HG02970 (cell line): ENCODE measurements around the gene B3GAT3.
"Not testable (repeated sequence)": the region's sequence is repeated elsewhere in the genome, so short reads cannot be mapped to it uniquely, and the experiment has no call there.

Experiments
- ATAC-seq: cut with Tn5 transposase; IDR thresholded peaks from one replicate; pipeline ENCODE4 v1.9.1; 2021; ENCODE audit warnings: mild to moderate bottlenecking, moderate library complexity, moderate number of reproducible peaks; ENCODE audit not compliant: unreplicated experiment, low FRiP score

The B3GAT3 gene

DNA sequence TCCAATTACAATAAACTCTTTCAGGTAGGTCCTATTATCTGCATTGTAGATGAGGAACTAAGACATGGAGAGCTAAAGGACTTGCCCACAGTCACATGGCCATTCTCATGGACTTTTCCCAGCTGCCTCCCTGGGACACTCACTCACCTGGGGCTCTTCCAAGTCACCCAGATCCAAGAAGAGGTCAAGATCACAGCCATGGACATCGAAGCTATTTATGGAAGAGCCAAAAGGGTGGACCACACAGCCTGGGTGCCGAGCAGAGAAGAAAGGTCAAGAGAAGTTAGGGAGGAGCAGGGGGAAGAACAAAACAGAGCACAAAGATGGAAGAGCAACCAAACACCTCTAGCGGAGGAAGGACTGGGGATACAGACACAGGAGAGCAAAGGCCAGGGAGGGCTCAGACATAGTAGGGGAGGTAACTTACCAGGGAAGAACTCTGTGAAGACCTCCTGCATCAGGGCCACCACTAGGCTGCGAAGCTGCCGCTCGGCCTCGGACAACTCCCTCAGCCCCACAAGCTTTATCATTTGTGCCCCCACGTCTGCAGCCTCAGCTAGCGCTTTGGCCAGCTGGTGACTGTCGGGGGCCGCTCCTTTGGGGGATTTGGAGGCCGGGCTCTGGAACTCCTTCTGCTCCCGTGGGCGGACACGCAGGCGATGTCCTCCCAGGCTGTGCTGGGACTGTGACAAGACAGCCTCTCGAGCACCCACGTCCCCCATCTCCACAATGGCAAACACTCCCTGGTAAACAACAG lies 40.6 kb downstream of the B3GAT3 start:
- ATAC-seq = no peak

DNA sequence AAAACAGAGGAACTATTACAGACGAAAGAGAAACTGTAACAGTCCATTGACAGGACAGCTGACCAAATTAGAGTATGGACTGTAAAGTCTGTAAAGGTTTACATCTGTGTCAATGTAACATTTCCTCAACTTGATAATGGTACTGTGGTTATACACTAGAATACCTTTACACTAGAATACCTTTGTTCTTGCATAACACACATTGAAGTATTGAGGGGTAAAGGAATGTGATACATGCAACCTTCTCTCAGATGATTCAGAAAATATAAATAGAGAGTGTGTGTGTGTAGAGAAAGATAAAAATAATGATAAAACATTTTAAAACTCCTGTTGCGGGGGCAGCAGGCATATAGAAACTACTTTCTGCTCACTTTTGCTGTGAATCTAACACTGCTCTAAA lies 42.5 kb downstream of the B3GAT3 start:
- no peak for ATAC-seq

DNA sequence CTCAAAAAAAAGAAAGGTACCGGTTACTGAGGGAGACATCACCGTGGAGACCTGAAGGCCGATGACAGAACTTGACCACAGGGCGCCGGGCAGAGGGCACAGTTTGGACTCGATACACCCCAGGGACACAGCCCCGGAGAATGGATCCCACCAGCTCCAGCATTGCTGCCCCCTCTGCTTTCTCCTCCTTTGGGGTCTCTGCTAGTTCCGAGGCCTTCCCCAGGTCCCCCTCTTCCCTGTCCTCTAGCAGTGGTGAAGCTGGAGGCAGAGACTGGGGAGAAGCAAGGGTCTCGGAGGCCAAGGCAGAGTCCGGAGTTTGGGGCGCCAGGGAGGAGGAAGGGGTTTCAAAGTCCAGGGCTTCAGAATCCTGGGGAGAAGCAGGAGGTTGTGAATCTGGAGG lies 43.2 kb downstream of the B3GAT3 start:
- no peak for ATAC-seq

DNA sequence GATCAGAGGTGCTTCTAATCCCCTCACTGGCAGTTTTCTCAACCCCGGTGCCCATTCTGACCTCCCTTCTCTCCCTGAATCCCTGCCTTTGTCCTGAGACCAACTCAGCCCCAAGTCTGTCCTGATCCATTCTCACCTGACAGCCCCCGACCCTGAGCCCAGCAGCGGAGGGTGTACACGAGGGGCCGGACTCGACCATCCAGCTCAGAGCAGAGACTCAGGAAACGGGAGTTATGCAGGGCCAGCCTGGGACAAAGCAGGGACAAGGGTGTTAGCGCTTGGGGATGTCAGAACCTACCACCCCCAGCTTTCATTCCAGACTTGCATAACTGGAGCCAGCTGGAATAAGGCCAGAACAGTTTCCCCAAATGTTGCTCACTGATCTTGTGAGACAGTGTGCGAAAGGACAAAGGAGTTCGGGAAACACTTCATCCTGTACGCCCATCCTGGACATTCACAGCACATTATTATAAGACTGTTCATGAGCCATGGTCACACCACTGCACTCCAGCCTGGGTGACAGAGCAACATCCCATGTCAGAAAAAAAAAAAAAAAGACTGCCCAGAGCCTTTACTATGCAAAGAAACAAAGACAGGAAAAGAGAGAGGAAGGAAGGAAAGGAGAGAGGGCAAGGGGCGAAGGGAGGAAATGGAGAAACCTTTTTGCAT lies 44.6 kb downstream of the B3GAT3 start:
- ATAC-seq = no peak

DNA sequence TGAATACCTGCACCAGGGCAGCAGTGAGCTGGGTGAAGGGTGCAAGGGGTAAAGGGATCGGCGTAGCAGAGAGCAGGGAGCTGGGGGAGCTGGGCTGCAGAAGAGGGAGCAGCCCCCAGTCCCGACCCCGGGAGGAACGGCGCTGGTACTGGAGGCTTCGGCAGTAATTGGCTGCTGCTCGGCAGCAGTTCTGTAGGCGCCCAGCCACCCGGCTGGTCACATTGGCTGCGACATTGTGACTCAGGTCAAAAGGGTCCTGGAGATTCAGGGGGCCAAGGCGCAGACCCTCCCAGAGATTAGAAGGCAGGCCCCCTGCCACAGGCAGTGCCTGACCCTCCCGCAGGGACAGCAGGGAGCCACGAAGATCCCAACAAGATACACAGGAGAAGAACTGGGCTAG lies 45.9 kb downstream of the B3GAT3 start:
- ATAC-seq = no peak

DNA sequence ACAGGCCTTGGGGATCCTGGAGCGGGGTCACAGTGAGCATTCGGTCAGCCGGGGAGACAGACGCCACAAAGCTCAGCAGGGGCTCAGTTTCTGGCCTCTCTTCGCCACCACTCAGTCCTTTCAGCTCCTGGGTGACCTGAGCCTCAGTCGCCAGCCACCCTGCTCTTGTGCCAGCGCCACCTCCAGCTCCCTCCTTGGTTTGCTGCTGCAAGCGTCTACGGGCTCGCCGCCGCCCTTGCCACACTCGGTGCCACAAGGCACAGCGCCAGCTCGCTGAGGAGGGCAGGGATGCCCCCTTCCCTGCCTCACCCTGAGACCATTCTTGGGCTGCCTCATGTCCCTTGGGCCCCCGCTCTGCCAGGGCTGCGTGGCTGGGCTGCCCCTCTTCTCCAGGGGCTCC lies 46.6 kb downstream of the B3GAT3 start:
- ATAC-seq = no peak

DNA sequence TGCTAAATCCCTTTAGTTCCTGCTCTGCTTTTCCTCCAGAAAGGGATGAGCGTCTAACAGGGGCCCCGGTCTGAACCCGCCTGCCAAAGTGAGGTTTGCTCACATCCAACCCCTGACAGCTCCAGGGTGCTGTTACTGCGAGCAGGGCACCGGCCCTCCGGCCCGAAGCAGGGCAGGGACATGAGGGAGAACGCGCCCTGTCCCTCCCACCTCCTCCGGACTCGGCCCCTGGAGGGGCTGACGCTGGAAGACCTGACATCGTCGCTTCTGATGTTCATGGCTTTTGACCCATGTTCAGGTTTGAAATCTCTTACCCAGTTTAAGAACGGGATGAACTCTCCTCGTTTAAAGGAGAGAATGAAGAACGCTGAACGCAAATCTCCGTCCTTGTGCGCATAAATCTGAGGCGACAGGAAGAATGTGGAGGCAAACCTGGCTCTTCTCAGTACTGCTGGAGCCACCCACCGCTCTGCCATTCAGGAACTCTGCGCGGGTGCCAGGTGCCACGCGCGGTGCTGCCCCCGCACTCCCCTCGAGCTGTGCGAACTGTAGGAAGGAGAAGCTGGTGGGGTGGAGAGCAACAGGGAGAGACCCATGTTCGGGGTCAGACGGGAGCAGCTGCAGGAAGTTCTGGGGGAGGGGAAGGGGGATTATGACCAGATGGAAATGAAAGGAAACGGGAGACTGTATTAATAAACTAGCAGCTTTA lies 47.3 kb downstream of the B3GAT3 start:
- ATAC-seq = peak; percentile 6

DNA sequence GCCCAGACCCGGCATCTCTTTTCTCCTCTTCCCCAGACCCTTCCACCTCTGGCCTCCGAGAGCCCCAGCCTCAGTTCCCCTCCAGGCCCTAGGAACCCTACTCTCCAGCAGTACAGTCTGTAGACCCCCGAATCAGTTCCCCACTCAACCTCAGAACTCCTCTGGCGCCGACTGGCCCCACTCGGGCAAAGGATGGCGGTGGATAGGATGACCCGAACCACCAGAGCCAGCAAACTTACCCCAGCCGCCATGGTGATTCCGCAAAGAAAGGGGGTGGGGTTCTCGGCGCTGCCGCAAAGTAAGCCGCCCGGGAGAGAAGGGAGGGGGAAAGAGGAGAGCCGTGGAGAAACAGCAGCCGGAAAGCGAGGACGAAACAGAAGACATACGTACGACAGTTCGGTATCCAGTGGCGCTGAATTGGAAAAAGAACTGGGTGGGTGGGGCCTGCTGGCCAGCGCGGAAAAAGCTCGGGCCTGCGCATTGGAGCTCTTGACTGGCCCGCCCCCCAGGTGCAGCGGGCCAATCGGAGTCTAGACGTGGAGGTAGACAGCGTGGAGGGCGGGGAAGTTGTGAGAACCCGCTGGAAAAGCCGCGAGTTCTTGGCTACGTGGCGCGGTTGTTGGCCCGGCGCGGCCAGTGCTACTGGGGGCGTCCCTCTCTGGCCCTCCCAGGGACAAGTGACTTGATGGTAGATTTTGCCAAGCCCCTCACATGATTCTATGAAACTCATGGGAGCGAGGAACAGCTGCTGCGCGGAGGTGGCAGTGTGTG lies 48.0 kb downstream of the B3GAT3 start, which contains the start of gene EEF1G:
Gene EEF1G (minus strand): TSS at position 300 of the 771 bp plus-strand sequence. CDS start 49 bp downstream, at position 251.
- ATAC-seq = peak; percentile 92

DNA sequence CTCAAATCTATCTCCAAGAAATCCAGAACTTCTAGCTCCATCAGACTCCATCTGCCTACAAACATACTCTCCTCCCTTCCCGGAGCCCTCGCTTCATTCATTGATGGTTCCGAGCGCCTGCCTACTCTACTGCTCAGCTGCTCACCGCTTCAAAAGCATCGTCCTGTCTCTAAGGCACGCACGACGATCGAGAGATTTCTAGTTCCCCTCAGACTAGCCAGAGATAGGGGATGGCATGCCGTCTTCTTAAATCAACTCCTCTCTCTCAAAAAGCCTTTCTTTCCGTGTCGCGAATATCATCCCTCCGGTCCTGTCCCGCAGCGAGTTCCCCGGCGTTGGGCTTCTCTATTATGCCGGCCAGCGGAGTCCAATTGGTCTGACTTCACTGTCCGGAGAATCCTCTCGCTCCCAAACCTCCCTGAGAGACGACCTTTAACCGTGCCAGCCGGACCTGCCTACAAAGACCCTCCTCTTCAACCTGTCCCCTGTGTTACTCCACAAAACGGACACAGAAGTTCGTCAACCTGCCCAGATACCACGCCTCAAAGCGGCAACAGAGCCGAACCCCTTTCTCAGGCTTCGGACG lies 48.7 kb downstream of the B3GAT3 start:
- no peak for ATAC-seq

DNA sequence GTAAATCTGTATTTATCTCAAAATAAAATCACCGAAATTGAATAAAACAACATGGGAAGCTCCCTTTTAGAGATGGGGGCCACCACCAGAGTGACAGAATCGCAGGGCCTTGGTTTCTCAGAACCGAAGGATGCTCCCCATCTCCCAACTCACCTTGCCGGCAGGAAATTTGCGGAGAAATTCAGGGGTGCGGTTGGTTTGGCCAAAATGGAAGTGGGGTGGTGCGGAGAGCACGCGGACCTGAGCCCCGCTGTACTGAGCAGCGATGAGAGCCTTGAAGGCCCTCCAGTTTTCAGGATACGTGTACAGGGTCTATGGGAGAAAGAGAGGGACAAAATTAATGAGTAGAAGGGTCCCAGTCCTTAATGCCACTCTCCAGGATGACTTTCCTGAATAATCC lies 49.4 kb downstream of the B3GAT3 start:
- ATAC-seq = no peak

DNA sequence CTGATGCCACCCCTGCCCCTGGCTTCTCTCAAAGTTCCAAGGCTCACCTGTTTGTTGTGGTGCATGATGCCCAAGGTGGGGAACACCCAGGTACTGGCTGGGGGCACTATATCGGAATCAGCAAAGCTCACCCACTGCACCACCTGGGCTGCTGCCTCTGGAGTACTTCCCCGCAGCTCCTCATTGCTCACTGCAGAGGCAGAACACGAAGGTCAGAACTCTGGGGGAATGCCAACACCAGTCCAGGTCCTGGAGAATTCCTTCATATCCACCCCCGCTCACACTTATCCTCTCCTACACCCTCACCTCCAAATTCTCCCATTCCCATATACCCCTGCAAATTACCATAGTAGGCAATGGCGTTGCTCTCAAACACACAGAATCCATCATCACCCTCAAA lies 50.3 kb downstream of the B3GAT3 start:
- not testable (repeated sequence) for ATAC-seq

DNA sequence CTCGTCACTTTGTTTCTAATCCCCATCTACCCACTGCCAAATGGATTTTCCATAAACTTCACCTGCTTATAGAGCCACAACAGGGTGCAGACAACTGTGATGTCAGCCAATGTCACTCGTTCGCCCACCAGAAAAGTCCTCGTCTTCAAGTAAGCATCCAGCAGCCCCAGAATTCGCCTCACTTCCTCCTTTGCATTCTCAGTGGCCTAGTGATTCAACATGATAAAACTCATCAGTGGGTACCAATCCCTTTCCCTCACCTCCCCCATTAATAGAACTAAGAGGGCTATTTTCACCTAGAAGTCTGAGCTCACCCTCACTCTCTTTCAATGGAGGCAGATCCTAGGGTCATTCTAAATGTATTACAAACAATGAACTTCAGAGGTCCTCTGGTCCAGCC lies 50.9 kb downstream of the B3GAT3 start:
- ATAC-seq = not testable (repeated sequence)

DNA sequence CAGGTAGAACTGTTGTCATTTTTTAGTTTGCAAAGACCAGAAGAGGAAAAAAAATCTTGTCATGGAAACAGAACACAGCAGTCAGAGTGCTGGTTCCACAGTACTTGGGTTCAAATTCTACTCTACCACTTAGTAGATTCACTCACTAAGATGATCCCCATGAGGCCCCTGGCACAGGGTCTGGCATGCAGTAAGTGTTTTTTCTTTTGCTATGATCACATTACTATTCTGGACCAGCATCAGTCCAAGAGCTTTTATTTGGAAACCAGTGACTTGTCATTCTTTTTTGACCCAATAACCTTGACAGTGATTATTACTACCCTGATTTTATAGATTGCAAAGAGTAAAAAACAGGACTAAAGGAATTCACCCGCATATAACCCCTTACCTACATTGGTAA lies 52.2 kb downstream of the B3GAT3 start:
- ATAC-seq = no peak

DNA sequence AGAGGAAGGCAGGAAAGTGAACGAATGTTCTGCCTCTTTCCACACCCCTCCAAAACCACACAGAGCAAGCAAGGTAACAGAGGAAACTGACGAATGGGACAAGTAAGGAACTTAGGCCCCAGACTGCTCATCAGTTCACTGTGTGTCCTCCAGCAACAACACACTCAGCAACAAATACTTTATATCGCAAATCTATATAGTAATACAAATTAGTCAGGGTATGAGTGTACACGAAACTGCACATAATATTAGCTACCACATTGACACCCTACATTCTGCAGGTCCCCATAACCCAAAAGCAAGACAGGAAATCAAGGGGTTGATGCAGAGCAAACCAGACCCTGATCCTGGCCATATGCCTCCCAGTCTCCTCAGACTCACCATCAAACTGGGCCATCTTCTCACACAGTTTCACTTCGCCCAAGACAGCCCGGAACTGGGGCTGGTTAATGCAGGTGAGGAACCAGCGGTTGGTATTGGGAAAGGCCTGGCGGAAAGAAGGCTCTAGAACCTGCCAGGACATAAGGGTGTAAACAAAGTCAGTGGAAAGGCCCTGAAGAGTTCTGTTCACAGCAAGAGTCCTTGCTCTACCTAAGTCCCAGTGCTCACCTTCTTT lies 54.7 kb downstream of the B3GAT3 start:
- ATAC-seq = no peak

DNA sequence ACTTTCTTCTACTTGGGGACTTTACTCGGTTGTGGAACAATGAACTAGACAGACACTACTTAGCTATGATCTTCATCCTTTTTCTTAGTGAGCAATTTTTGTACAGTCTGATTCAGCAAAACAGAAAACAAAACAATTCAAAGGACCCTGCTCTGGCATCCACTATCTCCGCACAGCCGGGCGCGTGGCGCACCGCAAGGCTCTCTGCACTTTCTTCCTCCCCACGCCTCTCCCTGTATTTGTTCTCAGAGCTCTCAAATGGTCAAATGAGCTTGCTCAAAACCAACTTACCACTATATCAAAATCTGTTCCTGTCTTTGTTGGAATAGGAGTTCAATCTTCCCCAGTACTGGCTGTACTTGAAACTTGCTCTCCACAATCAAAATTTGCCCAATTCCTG lies 55.5 kb downstream of the B3GAT3 start:
- ATAC-seq = no peak
